ENCODE data around the gene ANKRD12.
"Not testable (repeated sequence)": the region's sequence is repeated elsewhere in the genome, so short reads cannot be mapped to it uniquely, and the experiment has no call there.

The ANKRD12 gene

DNA sequence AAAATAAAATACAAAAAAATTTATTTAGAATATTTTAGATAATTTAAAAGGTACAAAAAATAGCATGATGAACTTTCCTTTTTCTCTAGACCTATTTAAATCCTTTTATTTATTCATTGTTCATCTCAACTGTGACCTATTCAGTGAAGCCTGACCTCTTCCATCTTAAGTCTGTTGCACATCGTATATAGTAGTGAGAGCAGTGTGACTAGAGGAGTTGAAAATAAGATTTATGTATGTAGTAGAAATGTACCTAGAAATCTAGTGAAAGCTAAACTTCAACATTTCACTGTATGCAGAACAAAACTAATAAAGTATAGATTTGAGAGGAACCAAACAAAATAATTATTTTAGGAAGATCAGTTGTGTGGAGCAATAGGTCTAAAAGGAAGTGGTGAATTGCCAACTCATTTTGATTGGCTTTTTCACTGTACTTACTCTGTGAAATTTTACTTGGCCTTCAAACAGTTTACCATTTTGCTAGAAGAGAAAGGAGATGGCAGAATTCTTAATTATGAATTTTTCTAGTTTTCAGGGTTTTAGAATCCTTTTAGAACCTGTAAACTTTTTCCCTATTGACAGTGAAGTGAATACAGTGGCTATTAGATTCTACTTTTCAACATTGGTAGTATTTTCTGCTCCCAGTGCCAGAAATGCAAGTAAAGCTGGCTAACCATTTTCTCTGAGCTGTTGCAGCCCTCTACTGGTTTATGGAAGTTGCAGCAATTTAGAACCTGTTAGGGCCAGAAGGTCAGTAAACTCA lies 11.0 kb downstream of the ANKRD12 start:
- DNase-seq, result no peak

DNA sequence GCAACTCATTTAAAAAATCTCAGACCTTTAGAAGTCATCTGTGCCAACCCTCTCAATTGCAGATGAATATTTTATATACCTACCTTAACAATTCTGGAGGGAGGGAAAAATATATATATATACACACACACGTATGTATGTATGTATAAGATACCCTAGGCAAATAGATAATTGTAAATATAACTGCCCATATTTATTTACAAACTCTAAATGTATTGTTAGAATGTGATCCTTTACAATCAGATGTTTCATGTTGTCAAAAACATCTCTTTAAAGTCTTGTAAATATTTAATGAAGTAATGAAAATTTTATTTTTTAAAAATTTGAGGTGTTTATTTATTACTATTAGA lies 11.6 kb downstream of the ANKRD12 start:
- no peak for DNase-seq

DNA sequence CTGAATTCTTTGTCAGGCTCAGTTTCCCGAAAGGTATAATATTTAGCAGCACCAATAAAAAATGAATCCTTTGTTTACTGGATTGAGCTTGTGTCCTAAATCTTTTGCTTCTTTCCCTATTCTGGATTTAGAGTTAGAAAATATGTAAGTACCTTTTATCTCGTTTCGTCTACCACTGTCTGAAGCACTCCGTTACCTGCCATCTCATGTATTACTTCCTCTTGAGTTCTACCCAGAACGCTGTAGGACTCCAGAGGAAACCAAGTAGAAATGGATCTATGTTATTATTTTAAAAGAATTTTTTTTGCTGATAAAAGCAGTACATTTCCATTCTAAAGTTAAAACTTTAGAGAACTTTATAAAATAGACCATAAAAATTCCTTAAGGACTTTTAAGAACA lies 13.5 kb downstream of the ANKRD12 start:
- no peak for DNase-seq

DNA sequence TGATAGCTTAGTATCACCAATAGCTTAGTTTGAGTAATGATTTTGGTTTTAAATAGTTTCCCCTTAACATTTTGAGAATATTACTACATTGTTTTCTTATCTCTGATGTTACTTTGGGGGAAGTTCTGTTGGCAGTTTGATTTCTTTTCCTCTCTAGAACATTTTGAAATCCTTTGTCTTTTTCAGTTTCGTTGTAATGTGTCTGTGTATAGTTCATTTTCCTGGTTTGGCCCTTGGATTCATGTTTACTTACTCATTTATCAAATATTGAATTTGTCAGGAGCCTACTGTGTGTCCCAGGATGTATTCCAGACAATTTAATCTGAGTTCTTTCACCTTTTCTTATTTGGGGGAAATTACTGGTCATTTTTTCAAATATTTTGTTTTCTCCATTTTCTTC lies 16.7 kb downstream of the ANKRD12 start:
- no peak for DNase-seq

DNA sequence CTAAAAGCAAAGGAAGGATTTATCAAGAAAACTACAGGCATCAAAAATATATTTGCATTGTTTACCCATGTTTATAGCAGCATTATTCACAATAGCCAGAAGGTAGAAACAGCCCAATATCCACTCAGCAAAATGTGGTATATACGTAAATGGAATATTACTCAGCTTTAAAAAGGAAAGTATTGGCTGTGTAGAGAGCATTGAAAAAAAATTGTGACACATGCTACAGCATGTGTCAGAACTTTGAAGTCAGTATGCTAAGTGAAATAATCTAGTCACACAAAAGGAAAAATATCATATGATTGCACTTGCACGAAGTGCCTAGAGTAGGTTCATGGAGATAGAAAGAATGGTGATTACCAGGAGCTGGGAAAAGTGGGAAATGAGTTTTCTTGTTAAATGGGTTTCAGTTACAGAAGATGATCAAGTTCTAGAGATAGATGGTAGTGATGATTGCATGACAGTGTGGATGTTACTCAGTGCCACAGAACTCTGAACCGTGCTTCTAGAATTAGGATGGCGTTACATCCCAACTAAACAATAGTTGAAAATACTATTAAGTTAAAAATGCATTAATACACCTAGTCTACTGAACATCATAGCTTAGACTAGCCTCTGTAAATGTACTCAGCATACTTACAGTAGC lies 20.1 kb downstream of the ANKRD12 start:
- no peak for DNase-seq

DNA sequence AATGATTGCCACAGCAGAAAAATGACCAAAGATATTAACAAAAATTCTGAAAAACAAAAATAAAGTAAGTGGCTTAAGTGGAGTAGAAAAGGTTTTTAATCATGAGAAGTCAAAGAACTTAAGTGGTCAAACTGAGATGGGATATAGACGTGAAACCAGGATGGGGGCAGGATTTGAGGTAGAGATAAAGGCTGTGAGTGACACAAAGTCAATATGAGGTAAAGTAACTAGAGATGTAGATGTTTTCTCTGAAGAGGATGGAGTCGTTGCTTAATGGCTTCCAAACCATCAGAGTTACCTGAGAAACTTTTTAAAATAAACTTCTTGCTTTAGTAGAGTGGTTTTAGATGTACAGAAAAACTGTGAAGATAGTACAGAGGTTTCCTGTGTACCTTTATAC lies 21.2 kb downstream of the ANKRD12 start:
- DNase-seq, result no peak

DNA sequence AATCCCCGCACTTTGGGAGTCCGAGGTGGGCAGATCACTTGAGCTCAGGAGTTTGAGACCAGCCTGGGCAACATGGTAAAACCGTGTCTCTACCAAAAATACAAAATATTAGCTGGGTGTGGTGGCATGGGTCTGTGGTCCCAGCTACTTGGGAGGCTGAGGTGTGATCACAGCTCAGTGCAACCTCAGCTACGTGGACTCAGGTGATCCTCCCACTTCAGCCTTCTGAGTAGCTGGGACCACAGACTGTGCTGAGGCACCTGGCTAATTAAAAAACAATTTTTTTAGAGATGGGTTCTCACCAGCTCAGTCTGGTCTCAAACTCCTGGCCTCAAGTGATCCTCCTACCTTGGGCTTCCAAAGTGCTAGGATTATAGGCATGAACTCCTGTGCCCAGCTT lies 23.4 kb downstream of the ANKRD12 start:
- no peak for DNase-seq

DNA sequence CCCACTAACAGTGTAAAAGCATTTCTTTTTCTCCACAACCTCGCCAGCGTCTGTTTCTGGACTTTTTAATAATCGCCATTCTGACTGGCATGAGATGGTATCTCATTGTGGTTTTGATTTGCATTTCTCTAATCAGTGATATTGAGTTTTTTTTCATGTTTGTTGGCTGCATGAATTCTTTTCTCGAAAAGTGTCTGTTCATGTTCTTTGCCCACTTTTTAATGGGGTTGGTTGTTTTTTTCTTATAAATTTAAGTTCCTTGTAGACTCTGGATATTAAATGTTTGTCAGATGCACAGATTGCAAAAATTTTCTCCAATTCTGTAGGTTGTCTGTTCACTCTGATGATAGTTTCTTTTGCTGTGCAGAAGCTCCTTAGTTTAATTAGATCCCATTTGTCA lies 26.1 kb downstream of the ANKRD12 start:
- DNase-seq, result not testable (repeated sequence)

DNA sequence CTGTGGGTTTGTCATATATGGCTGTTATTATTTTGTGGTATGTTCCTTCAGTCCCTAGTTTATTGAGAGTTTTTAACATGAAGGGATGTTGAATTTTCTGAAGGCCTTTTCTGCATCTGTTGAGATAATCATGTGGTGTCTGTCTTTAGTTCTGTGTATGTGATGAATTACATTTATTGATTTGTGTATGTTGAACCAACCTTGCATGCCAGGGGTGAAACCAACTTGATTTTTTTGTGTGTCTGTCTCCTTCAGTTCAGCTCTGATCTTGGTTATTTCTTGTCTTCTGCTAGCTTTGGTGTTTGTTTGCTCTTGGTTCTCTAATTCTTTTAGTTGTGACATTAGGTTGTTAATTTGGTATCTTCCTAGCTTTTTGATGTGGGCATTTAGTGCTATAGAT lies 27.6 kb downstream of the ANKRD12 start:
- DNase-seq, result not testable (repeated sequence)

DNA sequence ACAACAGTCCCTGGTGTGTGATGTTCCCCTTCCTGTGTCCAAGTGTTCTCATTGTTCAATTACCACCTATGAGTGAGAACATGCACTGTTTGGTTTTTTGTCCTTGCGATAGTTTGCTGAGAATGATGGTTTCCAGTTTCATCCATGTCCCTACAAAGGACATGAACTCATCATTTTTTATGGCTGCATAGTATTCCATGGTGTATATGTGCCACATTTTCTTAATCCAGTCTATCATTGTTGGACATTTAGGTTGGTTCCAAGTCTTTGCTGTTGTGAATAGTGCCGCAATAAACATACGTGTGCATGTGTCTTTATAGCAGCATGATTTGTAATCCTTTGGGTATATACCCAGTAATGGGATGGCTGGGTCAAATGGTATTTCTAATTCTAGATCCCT lies 29.3 kb downstream of the ANKRD12 start:
- not testable (repeated sequence) for DNase-seq

DNA sequence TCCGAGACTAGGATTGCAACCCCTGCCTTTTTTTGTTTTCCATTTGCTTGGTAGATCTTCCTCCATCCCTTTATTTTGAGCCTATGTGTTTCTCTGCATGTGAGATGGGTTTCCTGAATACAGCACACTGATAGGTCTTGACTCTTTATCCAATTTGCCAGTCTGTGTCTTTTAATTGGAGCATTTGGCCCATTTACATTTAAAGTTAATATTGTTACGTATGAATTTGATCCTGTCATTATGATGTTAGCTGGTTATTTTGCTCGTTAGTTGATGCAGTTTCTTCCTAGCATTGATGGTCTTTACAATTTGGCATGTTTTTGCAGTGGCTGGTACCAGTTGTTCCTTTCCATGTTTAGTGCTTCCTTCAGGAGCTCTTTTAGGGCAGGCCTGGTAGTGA lies 32.9 kb downstream of the ANKRD12 start:
- not testable (repeated sequence) for DNase-seq

DNA sequence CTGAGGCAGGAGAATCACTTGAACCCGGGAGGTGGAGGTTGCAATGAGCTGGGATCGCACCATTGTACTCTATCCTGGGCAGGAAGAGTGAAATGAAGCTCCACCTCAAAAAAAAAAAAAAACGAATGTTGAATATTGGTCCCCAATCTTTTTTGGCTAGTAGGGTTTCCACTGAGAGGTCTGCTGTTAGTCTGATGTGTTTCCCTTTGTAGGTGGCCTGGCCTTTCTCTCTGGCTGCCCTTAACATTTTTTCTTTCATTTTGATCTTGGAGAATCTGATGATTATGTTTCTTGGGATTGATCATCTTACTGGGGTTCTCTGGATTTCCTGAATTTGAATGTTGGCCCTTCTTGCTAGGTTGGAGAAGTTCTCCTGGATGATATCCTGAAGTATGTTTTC lies 35.3 kb downstream of the ANKRD12 start:
- DNase-seq, result not testable (repeated sequence)

DNA sequence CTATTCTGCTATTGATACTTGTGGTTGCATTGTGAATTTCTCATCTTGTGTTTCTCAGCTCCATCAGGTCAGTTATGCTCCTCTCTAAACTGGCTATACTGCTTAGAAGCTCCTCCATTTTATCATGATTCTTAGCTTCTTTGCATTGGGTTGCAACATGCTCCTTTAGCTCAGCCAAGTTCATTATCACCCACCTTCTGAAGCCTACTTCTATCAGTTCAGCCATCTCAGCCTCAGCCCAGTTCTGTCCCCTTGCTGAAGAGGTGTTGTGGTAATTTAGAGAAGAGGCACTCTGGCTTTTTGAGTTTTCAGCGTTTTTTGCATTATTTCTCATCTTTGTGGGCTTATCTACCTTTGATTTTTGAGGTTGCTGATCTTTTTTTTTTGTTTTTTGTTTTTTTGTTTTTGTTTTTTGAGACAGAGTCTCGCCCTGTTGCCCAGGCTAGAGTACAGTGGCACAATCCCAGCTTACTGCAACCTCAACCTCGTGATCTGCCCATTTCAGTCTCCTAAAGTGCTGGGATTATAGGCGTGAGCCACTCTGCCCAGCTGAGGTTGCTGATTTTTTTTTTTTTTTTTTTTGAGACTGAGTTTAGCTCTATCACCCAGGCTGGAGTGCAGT lies 36.0 kb downstream of the ANKRD12 start:
- no peak for DNase-seq

DNA sequence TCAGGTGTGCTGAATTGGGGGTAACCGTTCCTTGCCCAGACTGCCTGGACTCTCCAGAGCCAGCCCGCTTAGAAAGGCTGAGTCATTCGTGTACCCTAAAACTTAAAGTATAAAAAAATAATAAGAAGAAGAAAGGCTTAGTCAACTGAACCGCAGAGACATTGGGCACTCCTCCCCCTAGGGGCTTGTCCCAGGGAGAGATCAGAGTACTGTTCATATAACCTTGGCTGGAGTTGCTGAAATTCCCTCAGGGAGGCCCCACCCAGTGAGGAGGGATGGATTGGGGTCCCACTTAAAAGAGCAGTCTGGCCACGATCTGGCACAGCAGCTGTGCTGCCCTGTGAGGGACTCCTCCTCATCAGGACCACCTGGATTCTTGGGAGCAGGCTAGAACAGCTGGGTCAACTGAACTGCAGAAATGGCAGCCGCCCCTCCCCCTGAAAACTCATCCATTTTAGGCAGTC lies 37.2 kb downstream of the ANKRD12 start:
- DNase-seq, result no peak

DNA sequence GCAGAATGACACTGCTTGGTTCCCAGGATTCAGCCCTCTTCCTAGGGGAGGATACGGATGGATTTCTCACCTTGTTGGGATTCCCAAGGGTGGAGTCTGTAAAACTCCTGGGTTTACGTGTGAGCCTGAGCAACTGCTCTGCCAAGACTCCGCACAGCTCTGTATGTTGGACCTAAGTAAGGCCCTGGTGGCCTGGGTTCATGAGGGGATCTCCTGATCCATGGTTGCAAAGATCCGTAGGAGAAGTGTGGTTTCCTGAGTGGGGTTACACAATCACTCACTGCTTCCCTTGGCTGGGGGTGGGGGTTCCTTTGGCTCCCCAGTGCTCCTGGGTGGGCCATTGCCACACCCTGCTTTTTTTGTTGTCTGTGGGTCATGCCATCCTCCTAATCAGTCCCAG lies 37.7 kb downstream of the ANKRD12 start:
- no peak for DNase-seq

DNA sequence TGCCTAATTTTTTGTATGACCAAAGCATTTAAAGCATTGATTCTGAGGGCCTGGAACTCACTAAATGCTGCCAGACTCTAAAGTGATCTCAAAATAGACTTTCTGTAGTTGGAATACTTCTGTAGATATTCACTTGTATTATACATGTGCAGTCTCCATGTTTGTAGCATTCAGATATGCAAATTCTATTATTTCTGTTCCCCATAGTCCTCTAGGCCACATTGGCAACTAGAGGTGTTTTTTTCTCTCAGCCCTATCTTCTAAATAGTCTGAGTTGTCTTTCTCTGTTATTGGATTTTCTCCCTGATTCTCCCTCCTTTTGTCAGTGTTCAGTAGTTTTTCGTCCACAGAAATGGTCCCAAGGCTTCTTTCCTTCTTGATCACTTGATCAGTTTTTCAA lies 38.5 kb downstream of the ANKRD12 start:
- no peak for DNase-seq

DNA sequence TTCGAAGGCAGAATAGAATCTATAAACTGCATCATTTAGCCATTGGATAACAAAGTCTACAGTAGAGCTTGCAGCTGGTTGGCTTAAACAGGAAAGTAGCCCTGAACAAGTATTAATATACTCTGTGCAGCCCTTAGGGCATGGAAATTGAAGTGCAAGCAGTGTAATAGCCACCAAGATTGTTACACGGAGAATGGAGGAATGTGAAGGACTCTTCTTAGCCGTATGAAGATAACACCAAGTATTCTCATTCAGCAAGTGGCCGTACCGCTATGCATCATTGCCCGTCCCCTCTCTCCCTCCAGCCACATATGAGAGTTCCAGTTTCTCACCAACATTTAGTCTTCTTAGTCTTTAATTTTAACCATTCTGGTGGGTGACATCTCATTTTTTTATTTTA lies 40.5 kb downstream of the ANKRD12 start:
- DNase-seq, result no peak

DNA sequence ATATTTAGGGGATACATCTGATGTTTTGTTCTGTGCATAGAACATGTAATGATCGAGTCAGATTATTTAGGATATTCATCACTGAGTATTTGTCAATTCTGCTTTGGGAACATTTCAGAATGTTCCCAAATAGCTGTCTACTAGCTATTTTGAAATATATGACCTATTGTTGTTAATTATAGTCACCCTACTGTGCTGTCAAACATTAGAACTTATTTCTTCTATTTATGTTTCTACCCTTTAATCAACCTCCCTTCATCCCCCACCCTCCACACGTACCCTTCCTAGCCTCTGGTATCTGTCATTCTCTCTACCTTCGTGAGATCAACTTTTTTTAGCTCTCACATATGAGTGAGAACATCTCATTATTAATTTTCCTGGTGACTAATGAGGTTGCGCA lies 40.9 kb downstream of the ANKRD12 start:
- no peak for DNase-seq

DNA sequence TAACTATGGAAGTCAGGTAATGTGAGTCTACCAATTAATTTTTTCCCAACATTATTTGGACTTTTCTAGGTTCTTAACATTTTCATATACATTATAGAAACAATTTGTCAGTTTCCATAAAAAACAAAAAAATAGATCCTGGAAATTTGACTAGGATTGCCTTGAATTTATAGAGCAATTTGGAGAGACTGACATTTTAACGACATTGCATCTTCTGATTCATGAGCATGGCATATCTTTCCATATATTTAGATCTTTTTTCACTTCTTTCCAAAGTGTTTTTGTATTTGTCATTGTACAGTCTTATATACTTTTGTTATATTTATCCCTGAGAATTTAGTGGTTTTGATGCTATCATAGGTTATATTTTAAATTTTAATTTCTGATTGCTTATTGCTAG lies 42.0 kb downstream of the ANKRD12 start:
- DNase-seq, result no peak

DNA sequence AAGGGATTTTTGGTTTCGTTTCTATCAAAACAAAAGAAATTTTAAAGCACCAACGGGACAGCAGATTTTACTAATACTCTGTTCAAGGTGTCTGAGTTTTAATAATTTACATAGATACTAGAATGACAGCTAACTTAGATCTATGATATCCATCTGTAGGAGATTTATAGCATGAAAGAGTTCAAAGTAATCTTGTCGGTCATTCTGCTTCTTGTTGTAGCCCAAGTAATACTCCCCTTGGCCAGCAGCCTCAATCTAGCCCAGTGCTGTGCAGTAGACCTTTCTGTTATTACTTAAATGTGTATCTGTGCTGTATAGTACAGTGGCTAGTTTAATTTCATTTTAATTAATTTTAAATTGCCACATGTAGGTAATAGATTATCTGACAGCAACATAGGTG lies 44.7 kb downstream of the ANKRD12 start:
- no peak for DNase-seq

DNA sequence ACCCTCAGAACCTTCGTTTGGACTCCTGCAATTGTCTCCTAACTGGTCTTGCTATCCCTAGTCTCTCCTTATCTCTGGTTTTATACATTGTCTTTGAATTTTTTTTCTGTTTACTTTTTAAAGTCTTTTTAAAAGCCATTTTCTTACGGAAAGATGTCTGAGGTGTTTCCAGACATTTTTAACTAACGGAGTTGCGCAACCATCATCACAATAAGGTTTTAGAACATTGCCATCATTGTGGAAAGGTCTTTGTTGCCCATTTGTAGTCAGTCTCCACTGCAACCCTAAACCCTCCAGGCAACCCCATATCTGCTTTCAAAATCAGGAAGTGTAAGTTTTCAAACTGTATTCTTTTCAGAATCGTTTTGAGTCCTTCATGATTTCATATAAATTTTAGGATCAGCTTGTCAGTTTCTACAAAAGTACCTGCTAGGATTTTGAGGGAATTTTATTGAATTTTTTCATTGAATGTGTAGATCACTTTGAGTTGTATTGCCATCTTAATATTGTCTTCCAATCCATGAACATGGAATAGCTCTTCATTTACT lies 46.3 kb downstream of the ANKRD12 start:
- DNase-seq, result no peak

DNA sequence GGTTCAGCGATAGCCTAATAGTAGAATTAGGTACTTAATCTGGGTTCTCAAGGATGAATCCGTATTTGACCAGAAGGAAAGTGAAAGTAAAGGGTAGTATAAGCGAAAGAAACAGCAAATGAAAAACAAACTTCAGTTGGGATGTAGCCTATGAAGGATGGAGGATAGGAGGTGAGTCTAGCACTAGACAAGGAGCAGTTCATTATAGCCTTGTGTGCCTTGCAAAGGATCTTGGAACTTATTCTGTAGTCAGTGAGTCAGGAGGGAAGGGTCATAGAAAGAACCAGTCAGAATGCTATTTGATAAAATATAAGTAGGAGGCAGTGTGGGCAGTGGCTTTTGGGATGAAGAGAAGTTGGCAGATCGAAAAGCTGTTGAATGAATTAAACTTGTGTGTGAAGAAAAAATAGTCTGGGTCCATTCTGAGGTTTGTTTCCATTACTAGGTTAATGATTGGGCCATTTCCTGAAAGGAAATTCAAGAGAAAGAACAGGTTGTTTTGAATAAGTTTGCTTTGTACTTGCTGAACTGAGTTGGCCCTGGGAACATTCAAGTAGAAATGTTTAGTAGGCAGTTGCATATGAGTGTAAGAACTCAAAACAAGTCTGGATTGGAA lies 48.5 kb downstream of the ANKRD12 start:
- DNase-seq, result no peak

DNA sequence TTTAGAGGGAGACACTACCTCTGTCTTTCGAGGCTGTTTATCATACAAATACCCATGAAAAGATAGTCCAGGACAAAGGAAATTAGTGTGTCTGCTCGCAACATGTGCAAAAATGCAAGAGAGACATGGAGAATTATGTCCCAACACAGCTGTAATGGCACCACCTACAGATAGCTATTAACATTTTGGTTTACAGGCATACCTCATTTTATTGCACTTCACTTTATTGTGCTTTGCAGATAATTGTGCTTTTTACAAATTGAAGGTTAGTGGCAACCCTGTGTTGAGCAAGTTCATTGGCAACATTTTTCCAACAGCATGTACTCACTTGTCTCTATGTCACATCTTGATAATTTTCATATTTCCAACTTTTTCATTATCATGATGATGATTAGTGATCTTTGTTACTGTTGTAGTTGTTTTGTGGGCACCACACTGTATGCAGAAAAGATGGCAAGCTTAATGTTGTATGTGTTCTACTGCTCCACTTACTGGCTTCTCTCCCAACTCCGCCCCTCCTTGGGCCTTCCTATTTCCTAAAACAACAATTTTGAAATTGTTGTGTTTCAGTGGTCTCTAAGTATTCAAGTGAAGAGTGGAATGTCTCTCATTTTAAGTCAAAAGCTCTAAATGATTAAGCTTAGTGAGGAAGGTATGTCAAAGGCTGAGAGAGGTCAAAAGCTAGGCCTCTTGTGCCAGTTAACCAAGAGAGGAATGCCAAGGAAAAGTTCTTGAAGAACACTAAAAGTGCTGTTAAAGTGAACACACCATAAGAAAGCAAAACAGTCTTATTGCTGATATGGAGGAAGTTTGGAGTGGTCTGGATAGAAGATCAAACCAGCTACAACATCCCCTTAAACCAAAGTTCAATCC lies 52.0 kb downstream of the ANKRD12 start:
- DNase-seq, result no peak
